Activated CD4-positive, alpha-beta T cell treated with anti-CD3 and anti-CD28 coated beads, Interleukin-2, amount 50 U/mL, for 24 hours (primary cell): ENCODE results near the gene TBCK.
A peak's percentile ranks its signal among the peaks of the same experiment; 100 is the strongest.
"Not testable (repeated sequence)": the region's sequence is repeated elsewhere in the genome, so short reads cannot be mapped to it uniquely, and the experiment has no call there.

Experiments used
- DNase-seq, 2 donors: peaks; one replicate each; pipeline ENCODE4 v3.0.0-alpha.2; 2020; ENCODE audit warnings: low read depth in 1 of 2, low spot score in 1 of 2

The TBCK gene

GRCh38 chr4:106321814-106322213 is 5.8 kb upstream of the TBCK start:
- DNase-seq: not testable (repeated sequence)

DNA sequence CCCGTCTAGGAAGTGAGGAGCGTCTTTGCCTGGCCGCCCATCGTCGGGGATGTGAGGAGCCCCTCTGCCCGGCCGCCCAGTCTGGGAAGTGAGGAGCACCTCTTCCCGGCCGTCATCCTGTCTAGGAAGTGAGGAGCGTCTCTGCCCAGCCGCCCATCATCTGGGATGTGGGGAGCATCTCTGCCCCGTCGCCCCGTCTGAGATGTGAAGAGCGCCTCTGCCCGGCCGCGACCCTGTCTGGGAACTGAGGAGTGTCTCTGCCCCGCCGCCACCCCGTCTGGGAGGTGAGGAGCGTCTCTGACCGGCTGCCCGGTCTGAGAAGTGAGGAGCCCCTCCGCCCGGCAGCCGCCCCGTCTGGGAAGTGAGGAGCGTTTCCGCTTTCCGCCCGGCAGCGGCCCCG is 5.2 kb upstream of the TBCK start:
- DNase-seq: not testable (repeated sequence)

DNA sequence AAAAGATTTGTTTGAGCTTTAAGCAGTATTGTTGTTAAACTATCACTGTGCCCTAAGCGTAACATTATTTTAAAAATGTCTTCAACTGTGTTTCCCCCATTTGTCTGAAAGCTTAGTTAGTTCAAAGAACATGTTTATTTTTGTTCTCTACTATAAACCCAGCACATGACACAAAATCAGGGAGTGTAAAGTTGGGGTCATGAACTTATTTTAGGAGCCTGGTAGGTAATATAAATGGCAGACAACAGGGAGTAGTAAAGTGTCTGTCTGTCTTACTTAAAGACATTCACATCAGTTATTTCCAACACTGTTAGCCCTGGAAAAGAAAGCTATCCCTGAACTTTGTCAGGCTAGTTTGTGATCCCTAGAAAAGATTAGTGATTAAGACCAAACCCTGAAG is 4.2 kb upstream of the TBCK start:
- no peak for DNase-seq

DNA sequence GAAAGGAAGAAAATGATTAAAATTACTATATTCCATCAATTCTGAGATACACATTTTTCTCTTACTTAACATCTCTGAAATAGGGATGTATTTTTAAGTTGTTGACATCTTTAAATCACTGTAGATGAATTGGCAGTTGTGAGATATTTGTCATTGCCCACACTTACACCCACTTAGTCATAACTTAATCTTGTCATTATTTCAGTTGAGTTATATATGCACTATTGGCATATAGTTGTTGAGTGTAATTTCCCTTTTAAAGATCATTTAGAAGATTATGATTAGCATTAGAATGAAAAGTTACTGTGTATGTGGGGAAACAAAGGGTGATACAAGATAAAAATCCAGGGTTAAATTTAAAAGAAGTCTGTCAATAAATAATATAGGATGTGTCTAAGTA is 2.5 kb upstream of the TBCK start:
- DNase-seq: no peak

DNA sequence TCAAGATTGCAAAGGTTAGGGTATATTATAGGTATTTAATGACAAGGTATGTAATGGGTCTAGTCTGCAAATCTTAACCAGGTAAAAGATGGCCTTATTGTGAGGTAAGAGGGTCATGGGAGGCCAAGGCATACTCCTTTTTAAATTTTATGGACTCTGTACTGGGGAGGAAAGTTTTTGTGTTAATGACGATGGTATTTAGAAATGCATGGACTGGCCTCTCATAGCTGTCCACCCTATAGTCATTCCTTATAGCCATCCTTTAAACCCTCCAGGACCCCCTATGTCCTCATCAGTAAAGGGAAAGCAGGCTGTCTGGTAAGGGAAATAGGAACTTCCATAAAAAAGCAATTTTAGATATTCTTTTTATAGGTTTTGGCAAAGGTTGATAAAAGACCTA is 1.8 kb upstream of the TBCK start:
- DNase-seq: no peak

GRCh38 chr4:106316773-106317409 is 882 bp upstream of the TBCK start:
- no peak for DNase-seq

- DNase-seq: peak in 1 of 2 donors; percentile 51
Observed at GRCh38 chr4:106315476-106315967, 487 bp downstream of the TBCK start.

DNA sequence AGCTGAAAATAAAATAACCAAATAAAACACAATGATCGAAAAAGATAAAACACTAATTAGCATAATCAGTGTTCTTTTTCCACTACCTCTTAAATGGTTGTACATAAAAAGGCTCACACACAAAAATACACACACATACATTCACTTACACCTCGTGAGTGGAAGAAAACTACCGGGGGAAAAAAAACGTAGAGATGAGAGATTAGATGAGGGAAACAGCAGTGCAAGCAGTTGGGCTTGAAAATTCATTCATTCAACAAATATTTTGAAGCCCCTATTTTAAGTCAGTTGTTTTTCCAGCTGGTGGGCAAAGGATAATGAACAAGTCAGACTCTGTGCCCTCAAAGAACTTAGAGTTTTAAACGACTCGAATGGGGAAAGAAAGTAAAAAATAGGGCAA is 1.0 kb downstream of the TBCK start:
- no peak for DNase-seq

- DNase-seq: no peak
Observed at GRCh38 chr4:106312997-106313522, 2.9 kb downstream of the TBCK start.

GRCh38 chr4:106312377-106312776 is 3.6 kb downstream of the TBCK start:
- DNase-seq: no peak

DNA sequence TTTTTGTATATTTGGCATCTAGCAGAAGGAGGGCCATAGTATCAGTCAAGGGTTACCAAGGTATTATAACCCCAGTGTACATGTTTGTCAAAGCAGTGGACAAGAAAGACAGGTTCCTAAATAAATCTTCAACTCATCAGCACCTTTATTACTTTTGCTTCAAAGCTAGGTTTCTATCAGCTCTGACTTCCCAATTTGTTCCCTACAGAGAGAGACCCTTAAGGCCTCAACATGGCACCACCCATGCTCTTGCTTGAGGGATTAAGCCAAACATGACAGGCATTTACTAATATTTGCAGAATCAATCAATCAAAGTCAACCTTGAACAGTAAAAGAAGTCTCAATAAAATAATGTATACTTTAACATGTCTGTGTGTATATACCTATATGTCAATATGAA is 9.4 kb downstream of the TBCK start:
- no peak for DNase-seq

- DNase-seq: no peak
Observed at GRCh38 chr4:106305435-106306055, 10.5 kb downstream of the TBCK start.

GRCh38 chr4:106304632-106305031 is 11.4 kb downstream of the TBCK start:
- no peak for DNase-seq

DNA sequence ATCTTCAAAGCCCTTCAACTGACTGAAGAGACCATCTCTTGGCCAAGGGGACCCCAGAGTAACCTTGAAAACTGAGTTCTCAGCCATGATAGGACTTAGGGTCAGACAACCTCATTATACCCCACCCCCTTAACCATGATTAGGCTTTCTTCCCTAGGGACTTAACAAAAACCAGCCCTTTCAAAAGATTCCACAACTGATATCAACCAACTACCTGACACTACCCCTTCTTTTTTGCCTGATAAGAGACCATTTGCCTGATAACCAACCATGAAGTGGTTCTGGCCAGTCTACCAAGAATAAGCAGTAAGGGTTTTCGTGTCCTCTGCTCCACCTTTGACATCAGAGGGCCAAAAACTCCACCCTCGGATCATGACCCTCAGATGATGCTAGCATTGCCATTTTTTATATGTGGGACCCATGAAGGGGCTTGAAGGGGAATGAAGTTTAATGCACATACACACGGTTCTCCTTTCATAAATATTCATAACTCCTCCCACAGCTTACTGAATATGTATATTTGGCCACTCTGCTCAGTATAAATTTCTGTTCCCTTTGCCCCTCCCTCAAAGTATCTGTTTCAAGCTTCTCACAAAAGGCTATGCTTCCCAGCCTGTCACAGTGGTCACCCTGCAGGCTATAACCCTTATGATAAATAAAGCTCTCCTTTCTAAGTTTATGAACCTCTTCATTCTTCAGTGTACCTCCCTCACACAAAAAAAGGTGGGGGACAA is 12.3 kb downstream of the TBCK start:
- DNase-seq: no peak

DNA sequence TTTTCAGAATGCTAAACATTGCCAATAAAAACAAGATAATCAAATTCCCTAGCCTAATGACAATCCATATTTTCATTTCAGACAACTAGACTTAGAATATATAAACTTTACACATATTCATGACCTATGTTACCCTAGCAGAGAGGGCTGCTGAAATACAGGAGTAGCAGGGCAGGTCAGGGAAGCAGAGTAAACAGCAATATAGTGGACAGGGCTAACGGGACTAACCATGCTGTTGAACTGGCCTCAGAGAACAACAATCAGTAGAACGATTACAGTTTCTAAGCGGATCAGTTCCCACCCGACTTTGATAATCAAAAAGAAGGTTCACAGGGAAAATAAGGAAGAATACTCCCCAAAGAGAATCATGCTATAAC is 14.0 kb downstream of the TBCK start:
- no peak for DNase-seq

GRCh38 chr4:106301393-106302061 is 14.5 kb downstream of the TBCK start:
- DNase-seq: no peak

DNA sequence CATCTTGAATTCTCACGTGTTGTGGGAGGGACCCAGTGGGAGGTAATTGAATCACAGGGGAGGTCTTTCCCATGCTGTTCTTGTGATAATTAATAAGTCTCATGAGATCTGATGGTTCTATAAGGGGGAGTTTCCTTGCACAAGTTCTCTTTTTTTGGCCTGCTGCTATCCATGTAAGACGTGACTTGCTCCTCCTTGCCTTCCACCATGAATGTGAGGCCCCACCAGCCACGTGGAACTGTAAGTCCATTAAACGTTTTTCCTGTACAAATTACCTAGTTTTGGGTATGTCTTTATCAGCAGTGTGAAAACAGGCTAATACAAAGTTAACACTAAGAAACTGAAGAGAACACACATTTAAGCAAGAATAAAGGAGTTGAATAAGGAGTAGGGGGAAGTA is 16.0 kb downstream of the TBCK start:
- no peak for DNase-seq

DNA sequence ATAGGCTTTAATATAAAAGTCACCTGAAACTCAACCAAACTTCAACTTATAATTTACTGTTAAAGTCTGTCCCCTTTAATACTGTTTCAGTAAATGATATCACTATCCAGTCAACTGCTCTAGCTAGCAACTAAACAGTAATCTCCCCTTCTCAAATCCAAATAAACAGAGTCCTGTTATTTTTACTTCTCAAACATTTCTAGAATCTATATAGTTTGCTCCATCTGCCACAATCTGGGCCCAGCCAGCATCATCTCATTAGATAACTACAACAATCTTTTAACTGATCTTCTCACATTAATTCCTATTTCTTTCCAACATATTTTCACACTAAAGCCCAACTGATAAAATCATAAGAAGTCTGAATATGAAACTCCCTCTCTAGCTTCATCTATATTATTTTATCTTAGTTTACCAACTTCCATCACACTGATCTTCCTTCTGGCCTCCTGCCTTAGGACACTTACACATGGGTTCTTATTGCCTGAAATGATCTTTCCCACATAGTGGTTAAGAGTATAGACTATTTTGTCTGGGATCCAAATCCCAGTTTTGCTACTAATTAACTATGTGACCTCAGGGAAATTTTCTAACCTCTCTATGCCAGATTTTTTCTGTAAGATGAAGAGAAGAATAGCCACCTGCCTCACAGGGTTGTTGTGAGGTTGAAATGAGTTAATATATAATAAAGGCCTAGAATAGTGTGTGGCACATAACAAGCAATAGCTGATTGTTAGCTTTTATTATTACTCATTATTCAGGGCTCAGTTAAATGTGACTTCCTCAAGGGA is 18.6 kb downstream of the TBCK start:
- no peak for DNase-seq

- no peak for DNase-seq
Observed at GRCh38 chr4:106294062-106294461, 21.9 kb downstream of the TBCK start.

GRCh38 chr4:106291678-106292077 is 24.3 kb downstream of the TBCK start:
- no peak for DNase-seq

DNA sequence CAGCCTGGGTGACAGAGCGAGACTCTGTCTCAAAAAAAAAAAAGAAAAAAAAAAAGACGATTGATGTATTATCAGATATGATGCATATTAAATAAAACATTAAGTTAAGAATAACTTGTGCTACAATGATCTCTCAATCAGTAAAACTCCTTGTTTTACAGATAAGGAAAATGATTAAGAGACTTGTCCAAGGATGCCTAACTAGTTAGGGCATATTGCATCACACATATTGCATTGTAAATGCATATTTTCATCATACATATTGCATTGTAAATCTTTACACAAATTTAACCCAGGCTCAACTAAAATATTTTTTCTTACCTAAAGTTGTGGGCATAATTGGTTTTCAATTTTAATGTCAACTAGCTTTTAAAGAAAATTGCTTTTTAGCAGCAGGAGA is 26.3 kb downstream of the TBCK start:
- DNase-seq: no peak
